Measurements from ENCODE around the gene DNAAF9. TPM values are rescaled to one million over a fixed set of nuclear protein-coding genes. Genes with fewer than 3 reads are reported as not detected.

The DNAAF9 gene
- total and polyA plus RNA-seq, 2 of the 4 experiments (the other 2 are of a cell fraction) = 7.9 to 8.2 TPM

DNA sequence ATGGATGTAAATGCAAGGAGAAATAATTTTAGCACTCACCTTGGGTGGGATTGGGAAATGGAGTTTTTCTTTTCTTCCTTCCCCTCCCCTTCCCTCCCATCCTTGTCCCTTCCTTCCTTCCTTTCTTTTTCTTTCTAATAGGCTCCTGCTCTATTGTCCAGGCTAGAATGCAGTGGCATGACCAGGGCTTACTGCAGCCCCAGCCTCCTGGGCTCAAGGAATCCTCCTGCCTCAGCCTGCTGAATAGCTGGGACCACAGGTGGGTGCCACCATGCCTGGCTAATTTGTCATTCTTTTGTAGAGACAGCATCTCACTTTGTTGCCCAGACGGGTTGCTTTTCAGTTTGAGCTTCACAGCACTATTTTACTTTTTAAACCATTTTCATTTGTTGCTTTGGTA lies 41.9 kb upstream of the DNAAF9 start:
- in situ Hi-C loops (cut with MboI; ENCODE audit: low sequenced_read_pairs) = no loop called here
- no peak overlapping the region for H3K23ac ChIP-seq (ENCODE audit: low read depth, low read length)
- H3K18ac ChIP-seq (ENCODE audit: low read depth, low read length) = no peak overlapping the region
- H2AFZ ChIP-seq (replicated peaks; ENCODE audit: low read length, poor library complexity) = no peak overlapping the region
- intact Hi-C loops (cut with micrococcal nuclease) = no loop called here
- no peaks in the 10 kb centered on the region for H3K79me1 ChIP-seq (ENCODE audit: low read depth in 1 of 2, low read length in 2 of 2)
- H3K4me3 ChIP-seq (ENCODE audit: insufficient read depth, low read depth, low read length) = no peak overlapping the region
- CTCF ChIA-PET = no interaction called here
- no peak for TF ChIP-seq CHD1 (IDR thresholded peaks at IDR 0.05; ENCODE audit: low read depth, low read length)
- no peak for TF ChIP-seq RFX5 (IDR thresholded peaks at IDR 0.05; ENCODE audit: low read depth, low read length)
- TF ChIP-seq, protein P1, sequence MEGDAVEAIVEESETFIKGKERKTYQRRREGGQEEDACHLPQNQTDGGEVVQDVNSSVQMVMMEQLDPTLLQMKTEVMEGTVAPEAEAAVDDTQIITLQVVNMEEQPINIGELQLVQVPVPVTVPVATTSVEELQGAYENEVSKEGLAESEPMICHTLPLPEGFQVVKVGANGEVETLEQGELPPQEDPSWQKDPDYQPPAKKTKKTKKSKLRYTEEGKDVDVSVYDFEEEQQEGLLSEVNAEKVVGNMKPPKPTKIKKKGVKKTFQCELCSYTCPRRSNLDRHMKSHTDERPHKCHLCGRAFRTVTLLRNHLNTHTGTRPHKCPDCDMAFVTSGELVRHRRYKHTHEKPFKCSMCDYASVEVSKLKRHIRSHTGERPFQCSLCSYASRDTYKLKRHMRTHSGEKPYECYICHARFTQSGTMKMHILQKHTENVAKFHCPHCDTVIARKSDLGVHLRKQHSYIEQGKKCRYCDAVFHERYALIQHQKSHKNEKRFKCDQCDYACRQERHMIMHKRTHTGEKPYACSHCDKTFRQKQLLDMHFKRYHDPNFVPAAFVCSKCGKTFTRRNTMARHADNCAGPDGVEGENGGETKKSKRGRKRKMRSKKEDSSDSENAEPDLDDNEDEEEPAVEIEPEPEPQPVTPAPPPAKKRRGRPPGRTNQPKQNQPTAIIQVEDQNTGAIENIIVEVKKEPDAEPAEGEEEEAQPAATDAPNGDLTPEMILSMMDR (conservative IDR thresholded peaks at IDR 0.05; ENCODE audit: low read depth, low read length) = no peak
- TF ChIP-seq RCOR1 (IDR thresholded peaks at IDR 0.05; ENCODE audit: insufficient replicate concordance, low read length) = no peak
- TF ChIP-seq MXI1 (IDR thresholded peaks at IDR 0.05; ENCODE audit: borderline replicate concordance, low read depth, low read length) = no peak
- TF ChIP-seq NFE2L2 (IDR thresholded peaks at IDR 0.05; ENCODE audit: low read depth, low read length) = no peak
- TF ChIP-seq, protein P2, sequence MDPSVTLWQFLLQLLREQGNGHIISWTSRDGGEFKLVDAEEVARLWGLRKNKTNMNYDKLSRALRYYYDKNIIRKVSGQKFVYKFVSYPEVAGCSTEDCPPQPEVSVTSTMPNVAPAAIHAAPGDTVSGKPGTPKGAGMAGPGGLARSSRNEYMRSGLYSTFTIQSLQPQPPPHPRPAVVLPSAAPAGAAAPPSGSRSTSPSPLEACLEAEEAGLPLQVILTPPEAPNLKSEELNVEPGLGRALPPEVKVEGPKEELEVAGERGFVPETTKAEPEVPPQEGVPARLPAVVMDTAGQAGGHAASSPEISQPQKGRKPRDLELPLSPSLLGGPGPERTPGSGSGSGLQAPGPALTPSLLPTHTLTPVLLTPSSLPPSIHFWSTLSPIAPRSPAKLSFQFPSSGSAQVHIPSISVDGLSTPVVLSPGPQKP (IDR thresholded peaks at IDR 0.05; ENCODE audit: borderline replicate concordance, low read depth, low read length) = no peak
- H2BK5ac ChIP-seq (ENCODE audit: low read depth, low read length, poor library complexity, severe bottlenecking) = no peak overlapping the region
- H3K4ac ChIP-seq (ENCODE audit: low read depth, low read length) = no peak overlapping the region
- H4K91ac ChIP-seq (ENCODE audit: insufficient read depth, low read depth, low read length) = no peak overlapping the region
- no peak overlapping the region for H2BK120ac ChIP-seq (ENCODE audit: low read depth, low read length)
- no peak overlapping the region for H3K56ac ChIP-seq (ENCODE audit: extremely low read depth, insufficient read depth, low read length)
- H3K27me3 ChIP-seq (ENCODE audit: control insufficient read depth, insufficient read depth, low read length) = peaks cover 45% of the 10 kb centered on the region
- H3K4me2 ChIP-seq (ENCODE audit: low read depth, low read length) = no peak overlapping the region
- H4K8ac ChIP-seq (ENCODE audit: low read depth in 2 of 2, low read length in 2 of 2) = no peak overlapping the region
- no peaks in the 10 kb centered on the region for H4K20me1 ChIP-seq (ENCODE audit: insufficient read depth, low read length)
- no peak overlapping the region for H2BK15ac ChIP-seq (ENCODE audit: low read depth, low read length)
- no TSS peak for BruUV-seq (replicated peaks)
- H3K36me3 ChIP-seq (ENCODE audit: control insufficient read depth, insufficient read depth, low read length) = no peaks in the 10 kb centered on the region
- WGBS, 2 experiments (ENCODE audit: extremely low coverage in 2 of 2, insufficient read length in 1 of 2) = no CpG with 5 or more reads among the region's 1 CpG
- ATAC-seq (ENCODE audit: low read depth) = no peak
- no peak overlapping the region for H3K27ac ChIP-seq (ENCODE audit: insufficient read depth, low read length)
- no peaks in the 10 kb centered on the region for H3K4me1 ChIP-seq (ENCODE audit: control insufficient read depth, insufficient read depth, low read length)
- H3K14ac ChIP-seq (replicated peaks; ENCODE audit: low read depth, low read length) = no peak overlapping the region
- no peak overlapping the region for H2AK9ac ChIP-seq (replicated peaks; ENCODE audit: low read depth, low read length, poor library complexity)
- no peak overlapping the region for H4K5ac ChIP-seq (ENCODE audit: low read depth, low read length)
- dilution Hi-C loops (cut with HindIII; ENCODE audit: low sequenced_read_pairs, unreplicated experiment) = no loop called here
- no peak overlapping the region for H2BK20ac ChIP-seq (ENCODE audit: low read depth, low read length)
- POLR2A ChIA-PET (ENCODE audit: unreplicated experiment) = no interaction called here
- H2AK5ac ChIP-seq (ENCODE audit: low read depth, low read length) = no peak overlapping the region
- no peak for DNase-seq
- H3K9me3 ChIP-seq (ENCODE audit: control insufficient read depth, insufficient read depth, low read length) = no peaks in the 10 kb centered on the region
- no peaks in the 10 kb centered on the region for H3K9me1 ChIP-seq (ENCODE audit: insufficient read depth, low read length)
- H3K9ac ChIP-seq (ENCODE audit: low read depth, low read length) = no peak overlapping the region

Measured in IMR-90 (cell line).